ENCODE measurements around the gene GATAD2B. TPM values are rescaled to one million over a fixed set of nuclear protein-coding genes. Genes with fewer than 3 reads are reported as not detected.

Gene GATAD2B
- 6.9 and 8.9 TPM in 2 replicates for total RNA-seq

GRCh38 chr1:153922972-153923925 lies at the start of gene GATAD2B:
Gene GATAD2B, minus strand, starts transcription at chr1:153922972. Its CDS starts 94,625 bp downstream, at chr1:153828347.

GRCh38 chr1:153967107-153967999 lies 44.6 kb upstream of the GATAD2B start, which contains the start of gene CREB3L4:
Gene CREB3L4, plus strand, starts transcription at chr1:153967902. Its CDS starts 624 bp downstream, at chr1:153968526.

GRCh38 chr1:153963030-153963849 lies 40.5 kb upstream of the GATAD2B start, which contains the start of gene SLC39A1:
Gene SLC39A1, minus strand, starts transcription at chr1:153963537. Its CDS starts 822 bp downstream, at chr1:153962715.

GRCh38 chr1:153958111-153958960 lies 35.6 kb upstream of the GATAD2B start, which contains the start of gene CRTC2:
Gene CRTC2, minus strand, starts transcription at chr1:153958612. Its CDS starts 115 bp downstream, at chr1:153958497.

GRCh38 chr1:153946622-153947241 lies 24.0 kb upstream of the GATAD2B start, which contains the start of gene DENND4B:
Gene DENND4B, minus strand, starts transcription at chr1:153946718. Its CDS starts 2,344 bp downstream, at chr1:153944374.

GRCh38 chr1:153774780-153775457 lies 147.9 kb downstream of the GATAD2B start, which contains the start of gene SLC27A3:
Gene SLC27A3, plus strand, starts transcription at chr1:153775407. Its CDS starts 91 bp downstream, at chr1:153775498.

Other genes with a start within 250 kb of the GATAD2B start
- 14.5 and 15.3 TPM in 2 replicates for gene NPR1, start 244.3 kb downstream of the GATAD2B start, total RNA-seq
- gene INTS3, start 194.9 kb downstream of the GATAD2B start, total RNA-seq: 17.8 and 23.6 TPM in 2 replicates
- 15.5 and 18.5 TPM in 2 replicates for gene SLC27A3, start 147.6 kb downstream of the GATAD2B start, total RNA-seq
- 16.9 and 23.9 TPM in 2 replicates for gene DENND4B, start 23.7 kb upstream of the GATAD2B start, total RNA-seq
- 9.1 and 11.6 TPM in 2 replicates for gene CRTC2, start 35.6 kb upstream of the GATAD2B start, total RNA-seq
- gene SLC39A1, start 40.6 kb upstream of the GATAD2B start, total RNA-seq: 94.3 and 101 TPM in 2 replicates
- 6.3 and 9.0 TPM in 2 replicates for gene CREB3L4, start 44.9 kb upstream of the GATAD2B start, total RNA-seq
- 223 and 236 TPM in 2 replicates for gene JTB, start 54.7 kb upstream of the GATAD2B start, total RNA-seq
- gene RAB13, start 63.4 kb upstream of the GATAD2B start, total RNA-seq: 38.6 and 39.7 TPM in 2 replicates
- gene RPS27, start 67.8 kb upstream of the GATAD2B start, total RNA-seq: 1,749 and 2,452 TPM in 2 replicates
- 0.07 TPM in 1 of 2 replicates, not detected in the other for gene NUP210L, start 232.1 kb upstream of the GATAD2B start, total RNA-seq